ENCODE data around the gene ITPKB.
"Not testable (repeated sequence)": the region's sequence is repeated elsewhere in the genome, so short reads cannot be mapped to it uniquely, and the experiment has no call there.

Gene ITPKB

DNA sequence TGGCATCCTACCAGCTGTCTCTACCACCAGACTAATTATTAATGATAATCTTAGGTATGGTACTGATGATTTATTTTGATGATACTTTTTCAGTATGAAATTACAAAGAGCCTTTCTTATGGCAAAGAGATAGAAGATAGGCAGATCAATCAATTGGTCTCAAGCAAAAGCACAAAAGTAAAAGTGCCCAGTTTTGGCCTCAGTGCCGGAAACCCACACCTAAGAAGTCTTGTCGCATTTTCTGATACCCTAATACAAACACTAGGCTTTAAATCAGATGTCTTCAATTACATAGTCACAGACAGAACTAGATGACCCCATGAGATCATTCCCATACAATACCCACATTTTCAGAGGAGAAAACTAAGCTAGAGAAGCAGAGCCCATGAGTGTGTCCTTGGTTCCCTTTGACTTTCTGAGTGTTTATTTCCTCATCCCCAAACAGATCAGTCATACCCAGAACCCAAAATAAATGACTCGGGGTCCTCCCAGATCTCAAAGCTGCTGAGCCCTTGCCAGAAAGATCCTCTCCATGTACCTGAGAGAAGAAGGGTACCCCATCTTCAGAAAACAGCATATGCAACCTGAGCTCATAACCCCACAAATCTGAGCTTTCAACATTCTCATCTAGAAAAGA lies 7.7 kb downstream of the ITPKB start:
- peaks cover 6 to 19% of the 10 kb centered on the region in 2 donors for H3K36me3 ChIP-seq (ENCODE audit: control insufficient read depth in 2 of 2, insufficient read depth in 2 of 2, low read length in 2 of 2)
- peaks cover 62% of the 10 kb centered on the region for H3K4me1 ChIP-seq (ENCODE audit: control insufficient read depth, insufficient read depth, low read length)
- H3K9ac ChIP-seq (ENCODE audit: low read length in 2 of 2) = peak overlapping the region; percentile 6 to 22
- H3K27ac ChIP-seq (ENCODE audit: low read length) = peak overlapping the region; percentile 61
- H3K27me3 ChIP-seq (ENCODE audit: control insufficient read depth in 1 of 2, insufficient read depth in 2 of 2, low read length in 2 of 2) = no peaks in the 10 kb centered on the region
- H3K9me3 ChIP-seq (ENCODE audit: control insufficient read depth in 2 of 2, low read length in 2 of 2) = no peaks in the 10 kb centered on the region
- H3K4me3 ChIP-seq (ENCODE audit: low read length in 2 of 2) = peak overlapping the region; percentile 36 to 47

- Histone ChIP-seq H3K36me3 (ENCODE audit: control insufficient read depth in 2 of 2, insufficient read depth in 2 of 2, low read length in 2 of 2) (peaks cover 6 to 20% of the 10 kb centered on the region in 2 donors), H3K27me3 (ENCODE audit: control insufficient read depth in 1 of 2, insufficient read depth in 2 of 2, low read length in 2 of 2) (no peaks in the 10 kb centered on the region), H3K9me3 (ENCODE audit: control insufficient read depth in 2 of 2, low read length in 2 of 2) (no peaks in the 10 kb centered on the region), H3K4me3 (ENCODE audit: low read length in 2 of 2) (peak overlapping the region in 1 of 2 donors; percentile 28), H3K27ac (ENCODE audit: low read length) (peak overlapping the region; percentile 61), H3K9ac (ENCODE audit: low read length in 2 of 2) (peak overlapping the region in 1 of 2 donors; percentile 22), H3K4me1 (ENCODE audit: control insufficient read depth, insufficient read depth, low read length) (peaks cover 62% of the 10 kb centered on the region)
Observed at GRCh38 chr1:226730836-226731235, 8.2 kb downstream of the ITPKB start.

- peaks cover 3 to 12% of the 10 kb centered on the region in 2 donors for H3K36me3 ChIP-seq (ENCODE audit: control insufficient read depth in 2 of 2, insufficient read depth in 2 of 2, low read length in 2 of 2)
- H3K27ac ChIP-seq (ENCODE audit: low read length) = peak overlapping the region; percentile 12
- no peak overlapping the region for H3K4me3 ChIP-seq (ENCODE audit: low read length in 2 of 2)
- no peaks in the 10 kb centered on the region for H3K27me3 ChIP-seq (ENCODE audit: control insufficient read depth in 1 of 2, insufficient read depth in 2 of 2, low read length in 2 of 2)
- H3K9ac ChIP-seq (ENCODE audit: low read length in 2 of 2) = no peak overlapping the region
- H3K9me3 ChIP-seq (ENCODE audit: control insufficient read depth in 2 of 2, low read length in 2 of 2) = no peaks in the 10 kb centered on the region
- peaks cover 62% of the 10 kb centered on the region for H3K4me1 ChIP-seq (ENCODE audit: control insufficient read depth, insufficient read depth, low read length)
Observed at GRCh38 chr1:226730071-226730470, 9.0 kb downstream of the ITPKB start.

DNA sequence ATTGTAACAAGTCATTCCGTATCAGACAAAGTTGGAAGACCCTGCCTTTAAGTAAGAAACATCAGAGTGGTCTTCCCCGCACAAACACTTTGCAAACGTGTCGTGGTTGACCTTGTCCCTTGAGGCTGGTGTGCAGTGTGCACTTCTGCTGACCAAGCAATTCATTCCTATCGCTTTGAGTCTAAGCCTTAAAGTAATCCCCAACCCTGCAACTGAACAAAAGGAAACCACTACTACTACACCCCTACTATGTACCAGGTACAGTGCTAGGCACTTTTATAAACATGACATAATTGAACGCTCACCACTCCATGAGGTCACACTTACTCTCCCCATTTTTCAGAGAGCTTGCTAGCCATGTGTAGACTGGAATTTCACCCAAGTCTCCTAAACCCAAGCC lies 10.6 kb downstream of the ITPKB start:
- no peaks in the 10 kb centered on the region for H3K27me3 ChIP-seq (ENCODE audit: control insufficient read depth in 1 of 2, insufficient read depth in 2 of 2, low read length in 2 of 2)
- H3K4me3 ChIP-seq (ENCODE audit: low read length in 2 of 2) = peak overlapping the region in 1 of 2 donors; percentile 2
- H3K9me3 ChIP-seq (ENCODE audit: control insufficient read depth in 2 of 2, low read length in 2 of 2) = no peaks in the 10 kb centered on the region
- peaks cover 64% of the 10 kb centered on the region for H3K4me1 ChIP-seq (ENCODE audit: control insufficient read depth, insufficient read depth, low read length)
- no peak overlapping the region for H3K9ac ChIP-seq (ENCODE audit: low read length in 2 of 2)
- peak overlapping the region; percentile 79 for H3K27ac ChIP-seq (ENCODE audit: low read length)
- peaks cover 6 to 7% of the 10 kb centered on the region in 2 donors for H3K36me3 ChIP-seq (ENCODE audit: control insufficient read depth in 2 of 2, insufficient read depth in 2 of 2, low read length in 2 of 2)

DNA sequence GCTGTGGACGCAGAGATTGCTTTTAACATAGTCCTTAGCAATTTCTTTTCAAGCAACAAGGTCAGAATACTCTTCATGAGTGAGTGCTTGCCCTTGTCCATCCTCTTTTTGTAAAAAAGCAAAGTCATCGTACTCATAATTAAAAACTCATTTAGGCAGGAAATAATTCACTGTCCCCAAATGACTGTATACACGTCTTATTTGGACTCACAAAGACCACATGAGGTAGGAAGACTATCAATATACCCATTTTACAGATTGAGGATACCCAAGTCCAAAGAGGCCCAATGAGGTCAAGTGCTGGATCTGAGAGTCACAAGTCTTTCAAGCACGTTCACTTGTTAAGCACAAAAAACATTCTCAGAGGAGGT lies 13.2 kb downstream of the ITPKB start:
- Histone ChIP-seq H3K27me3 (ENCODE audit: control insufficient read depth in 1 of 2, insufficient read depth in 2 of 2, low read length in 2 of 2) (no peaks in the 10 kb centered on the region), H3K36me3 (ENCODE audit: control insufficient read depth in 2 of 2, insufficient read depth in 2 of 2, low read length in 2 of 2) (peaks cover 6 to 10% of the 10 kb centered on the region in 2 donors), H3K4me1 (ENCODE audit: control insufficient read depth, insufficient read depth, low read length) (peaks cover 63% of the 10 kb centered on the region), H3K9ac (ENCODE audit: low read length in 2 of 2) (no peak overlapping the region), H3K9me3 (ENCODE audit: control insufficient read depth in 2 of 2, low read length in 2 of 2) (no peaks in the 10 kb centered on the region), H3K4me3 (ENCODE audit: low read length in 2 of 2) (peak overlapping the region in 1 of 2 donors; percentile 26), H3K27ac (ENCODE audit: low read length) (peak overlapping the region; percentile 79)

GRCh38 chr1:226723657-226724532 lies 15.2 kb downstream of the ITPKB start:
- Histone ChIP-seq H3K27me3 (ENCODE audit: control insufficient read depth in 1 of 2, insufficient read depth in 2 of 2, low read length in 2 of 2) (no peaks in the 10 kb centered on the region), H3K36me3 (ENCODE audit: control insufficient read depth in 2 of 2, insufficient read depth in 2 of 2, low read length in 2 of 2) (peaks cover 6 to 10% of the 10 kb centered on the region in 2 donors), H3K4me1 (ENCODE audit: control insufficient read depth, insufficient read depth, low read length) (peaks cover 74% of the 10 kb centered on the region), H3K9me3 (ENCODE audit: control insufficient read depth in 2 of 2, low read length in 2 of 2) (no peaks in the 10 kb centered on the region), H3K9ac (ENCODE audit: low read length in 2 of 2) (peak overlapping the region; percentile 16 to 47), H3K4me3 (ENCODE audit: low read length in 2 of 2) (peak overlapping the region; percentile 24 to 52), H3K27ac (ENCODE audit: low read length) (peak overlapping the region; percentile 64)

GRCh38 chr1:226722901-226723656 lies 16.0 kb downstream of the ITPKB start:
- Histone ChIP-seq H3K27ac (ENCODE audit: low read length) (peak overlapping the region; percentile 64), H3K27me3 (ENCODE audit: control insufficient read depth in 1 of 2, insufficient read depth in 2 of 2, low read length in 2 of 2) (no peaks in the 10 kb centered on the region), H3K4me1 (ENCODE audit: control insufficient read depth, insufficient read depth, low read length) (peaks cover 80% of the 10 kb centered on the region), H3K4me3 (ENCODE audit: low read length in 2 of 2) (peak overlapping the region; percentile 11 to 52), H3K9ac (ENCODE audit: low read length in 2 of 2) (peak overlapping the region in 1 of 2 donors; percentile 47), H3K36me3 (ENCODE audit: control insufficient read depth in 2 of 2, insufficient read depth in 2 of 2, low read length in 2 of 2) (peaks cover 2 to 10% of the 10 kb centered on the region in 2 donors), H3K9me3 (ENCODE audit: control insufficient read depth in 2 of 2, low read length in 2 of 2) (no peaks in the 10 kb centered on the region)

- Histone ChIP-seq H3K4me3 (ENCODE audit: low read length in 2 of 2) (peak overlapping the region in 1 of 2 donors; percentile 52), H3K27ac (ENCODE audit: low read length) (peak overlapping the region; percentile 64), H3K9ac (ENCODE audit: low read length in 2 of 2) (peak overlapping the region in 1 of 2 donors; percentile 29), H3K36me3 (ENCODE audit: control insufficient read depth in 2 of 2, insufficient read depth in 2 of 2, low read length in 2 of 2) (peaks cover 2 to 10% of the 10 kb centered on the region in 2 donors), H3K27me3 (ENCODE audit: control insufficient read depth in 1 of 2, insufficient read depth in 2 of 2, low read length in 2 of 2) (no peaks in the 10 kb centered on the region), H3K4me1 (ENCODE audit: control insufficient read depth, insufficient read depth, low read length) (peaks cover 78% of the 10 kb centered on the region), H3K9me3 (ENCODE audit: control insufficient read depth in 2 of 2, low read length in 2 of 2) (no peaks in the 10 kb centered on the region)
Observed at GRCh38 chr1:226722240-226722900, 16.7 kb downstream of the ITPKB start.

DNA sequence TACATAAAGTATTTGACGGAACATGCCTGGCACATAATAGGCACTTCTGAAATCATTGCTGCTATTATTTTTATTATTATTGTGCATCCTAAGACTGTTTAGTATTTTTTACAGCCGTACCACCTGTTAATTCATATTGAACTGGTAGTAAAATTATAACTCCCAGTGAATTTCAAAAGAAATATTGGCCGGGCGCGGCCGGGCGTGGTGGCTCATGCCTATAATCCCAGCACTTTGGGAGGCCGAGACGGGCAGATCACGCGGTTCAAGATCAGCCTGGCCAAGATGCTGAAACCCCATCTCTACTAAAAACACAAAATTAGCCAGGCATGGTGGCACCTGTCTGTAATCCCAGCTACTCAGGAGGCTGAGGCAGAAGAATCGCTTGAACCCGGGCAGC lies 18.5 kb downstream of the ITPKB start:
- not testable (repeated sequence) for H3K9ac ChIP-seq (ENCODE audit: low read length in 2 of 2); H3K4me3 ChIP-seq (ENCODE audit: low read length in 2 of 2); H3K36me3 ChIP-seq (ENCODE audit: control insufficient read depth in 2 of 2, insufficient read depth in 2 of 2, low read length in 2 of 2); H3K9me3 ChIP-seq (ENCODE audit: control insufficient read depth in 2 of 2, low read length in 2 of 2); H3K27me3 ChIP-seq (ENCODE audit: control insufficient read depth in 1 of 2, insufficient read depth in 2 of 2, low read length in 2 of 2)
- Histone ChIP-seq H3K27ac (ENCODE audit: low read length) (peak overlapping the region; percentile 11), H3K4me1 (ENCODE audit: control insufficient read depth, insufficient read depth, low read length) (peaks cover 62% of the 10 kb centered on the region)
